K562 (cell line): ENCODE results near the gene DOK7. TPM values are rescaled to one million over a fixed set of nuclear protein-coding genes. Genes with fewer than 3 reads are reported as not detected.

Source experiments
- ATAC-seq: fragments of 200-7000 bp; cut with Tn5 transposase; 3 replicates; pipeline ENCODE4 v1.9.1; 2020; ENCODE audit warnings: moderate library complexity
- BruUV-seq: library from RNA; stranded (reverse); fragments of 400-500 nt; replicated peaks from 2 replicates; lab custom pipeline; 2021; lab: Mats Ljungman, UMichigan
- CTCF ChIA-PET: fragments of 300-600 bp; formaldehyde crosslinking; extraction: SDS; loops from one replicate; lab custom pipeline; 2021; ENCODE audit warnings: low intra/inter-chr PET ratio; lab: Yijun Ruan, JAX
- POLR2A ChIA-PET: fragments of 300-600, 350-650 bp; sonication (Branson Sonifier 250); formaldehyde crosslinking; extraction: SDS; loops from one replicate; lab custom pipeline; 2021; ENCODE audit warnings: antibody characterized with exemption, inconsistent platforms; lab: Yijun Ruan, JAX
- DNase-seq, 4 experiments: peaks; one replicate each; pipeline versions ENCODE4 v3.0.0 to v3.0.0-alpha.2; 2011 to 2018; ENCODE audit warnings: low spot score in 3 of 4, mixed read lengths in 3 of 4; ENCODE audit errors: extremely low read depth in 1 of 4
- FAIRE-seq: peaks from 2 replicates; lab custom pipeline; 2011; peaks lifted over from hg19 to GRCh38; lab: Jason Lieb, UNC
- H2AFZ ChIP-seq: 2 replicates; pipeline ENCODE4 v1.6.0; 2011; ENCODE audit warnings: low read depth, low read length, control low read depth, inconsistent platforms
- H3K27ac ChIP-seq: fragments of 200-600 bp; 3 replicates; pipeline ENCODE4 v1.8.0; 2011; ENCODE audit warnings: low read depth, mild to moderate bottlenecking, control low read depth, inconsistent platforms, low read length, moderate library complexity, mixed read lengths; ENCODE audit errors: extremely low read depth
- H3K27me3 ChIP-seq, 2 experiments: fragments of 300-600 bp in 1 of 2; 2 replicates in 1 of 2; 3 replicates in 1 of 2; pipeline versions ENCODE4 v1.6.0 to v1.8.0; 2011; ENCODE audit warnings: inconsistent platforms in 2 of 2, low read length in 2 of 2, mild to moderate bottlenecking in 1 of 2, mixed read lengths in 1 of 2, moderate library complexity in 1 of 2; ENCODE audit not compliant: control insufficient read depth in 2 of 2, insufficient read depth in 2 of 2
- H3K36me3 ChIP-seq: fragments of 300-600 bp; 3 replicates; pipeline ENCODE4 v1.8.0; 2011; ENCODE audit warnings: mild to moderate bottlenecking, low read length, inconsistent platforms; ENCODE audit not compliant: control insufficient read depth, insufficient read depth
- H3K4me1 ChIP-seq, 2 experiments: fragments of 200-600 bp in 1 of 2; replicated peaks in 1 of 2; 2 replicates in 1 of 2; 3 replicates in 1 of 2; pipeline versions ENCODE4 v1.5.1 to v1.8.0; 2011; ENCODE audit warnings: inconsistent platforms in 2 of 2, low read length in 2 of 2, mild to moderate bottlenecking in 1 of 2, mixed read lengths in 1 of 2, moderate library complexity in 1 of 2; ENCODE audit not compliant: control insufficient read depth in 2 of 2, insufficient read depth in 2 of 2
- H3K4me2 ChIP-seq: 2 replicates; pipeline ENCODE4 v1.6.1; 2011; ENCODE audit warnings: low read length, control low read depth, inconsistent platforms, mixed read lengths; ENCODE audit not compliant: insufficient read depth
- H3K4me3 ChIP-seq: fragments of 200-600 bp; sonication (generic), shearing (Covaris generic); 2 replicates; pipeline ENCODE4 v1.5.1; 2016; ENCODE audit warnings: control low read depth, inconsistent platforms
- H3K79me2 ChIP-seq: fragments of 200-600 bp; 3 replicates; pipeline ENCODE4 v1.8.0; 2011; ENCODE audit warnings: low read length, inconsistent platforms; ENCODE audit not compliant: control insufficient read depth, insufficient read depth
- H3K9ac ChIP-seq, 2 experiments: 2 replicates each; pipeline versions ENCODE4 v1.6.0 to v1.6.1; 2011; ENCODE audit warnings: low read depth in 2 of 2, low read length in 2 of 2, control low read depth in 1 of 2, inconsistent platforms in 1 of 2, mild to moderate bottlenecking in 1 of 2, mixed read lengths in 1 of 2; ENCODE audit not compliant: insufficient read depth in 1 of 2
- H3K9me1 ChIP-seq: one replicate; pipeline ENCODE4 v1.6.0; 2011; ENCODE audit warnings: inconsistent platforms, mild to moderate bottlenecking, low read length, moderate library complexity; ENCODE audit not compliant: control insufficient read depth, insufficient read depth
- H3K9me3 ChIP-seq: replicated peaks from 2 replicates; pipeline ENCODE4 v1.5.1; 2011; ENCODE audit warnings: low read depth, low read length, inconsistent platforms; ENCODE audit not compliant: control insufficient read depth, insufficient read depth
- H4K20me1 ChIP-seq: replicated peaks from 2 replicates; pipeline ENCODE4 v1.6.1; 2011; ENCODE audit warnings: low read length, inconsistent platforms, mixed read lengths; ENCODE audit not compliant: control insufficient read depth, insufficient read depth
- BMI1 ChIP-seq: fragments of 150-350 bp; IDR thresholded peaks from 2 replicates; pipeline ENCODE4 v1.6.1; 2014; ENCODE audit warnings: low read length
- GMEB1 ChIP-seq: fragments of 250-450 bp; sonication (Bioruptor Pico); IDR thresholded peaks from 2 replicates; pipeline ENCODE4 v1.4.0; 2020; ENCODE audit warnings: mild to moderate bottlenecking
- TARDBP ChIP-seq: fragments of 450-650 bp; IDR thresholded peaks from 2 replicates; pipeline ENCODE4 v1.6.1; 2016
- ZHX1 ChIP-seq: fragments of 150-350 bp; conservative IDR thresholded peaks from 2 replicates; pipeline ENCODE4 v1.6.1; 2014; ENCODE audit warnings: low read length
- ZNF512 ChIP-seq: IDR thresholded peaks from 2 replicates; pipeline ENCODE4 v1.6.1; 2016; ENCODE audit warnings: missing genetic modification characterization, missing compliant biosample characterization
- ZNF76 ChIP-seq: fragments of 250-450 bp; sonication (Bioruptor Pico); IDR thresholded peaks from 2 replicates; pipeline ENCODE4 v1.4.0; 2020; ENCODE audit warnings: mild to moderate bottlenecking, moderate library complexity, borderline replicate concordance
- ZSCAN29 ChIP-seq: fragments of 450-650 bp; IDR thresholded peaks from 2 replicates; pipeline ENCODE4 v1.6.1; 2017
- ZZZ3 ChIP-seq: fragments of 450-650 bp; IDR thresholded peaks from 2 replicates; pipeline ENCODE4 v1.6.1; 2016; ENCODE audit warnings: antibody characterized with exemption, mild to moderate bottlenecking, moderate library complexity
- WGBS: fragments of 100-300 bp; shearing (Covaris generic); methylation state at CpG from one replicate; pipeline ENCODE4 v1.1.6; 2016; ENCODE audit warnings: low coverage, mixed read lengths; ENCODE audit not compliant: insufficient coverage; ENCODE audit errors: missing lambda C conversion rate; 5-methylcytosine and 5-hydroxymethylcytosine counted together
- in situ Hi-C: fragments of 300-500 bp; cut with MboI; formaldehyde crosslinking; loops from 4 replicates; pipeline ENCODE4 v1.15.0; 2018; ENCODE audit warnings: inconsistent platforms, mixed read lengths
- intact Hi-C: fragments of 100-400 bp; cut with micrococcal nuclease; formaldehyde crosslinking; loops from 2 replicates; pipeline ENCODE4 v1.14.2; 2022
- polyA plus RNA-seq, 8 experiments: library from polyadenylated mRNA; depleted of rRNA in 4 of 8; stranded (reverse) in 5 of 8; unstranded in 3 of 8; fragments of >200 nt; fragmentation: Nextera tagmentation in 2 of 8; fragmentation: Illumina TruSeq in 1 of 8; extraction: Ambion mirVana in 2 of 8; extraction: Trizol in 1 of 8; gene quantifications; 2 replicates each; pipeline versions ENCODE4 v1.2.1 to v1.2.3, GENCODE V29; 2011 to 2014; ENCODE audit warnings: inconsistent platforms in 1 of 8, missing spikeins in 1 of 8
- total RNA-seq, 7 experiments: library from RNA; depleted of rRNA in 6 of 7; stranded (reverse); fragments of >200 nt in 6 of 7; fragmentation: Illumina TruSeq in 2 of 7; extraction: Trizol in 2 of 7; gene quantifications; 2 replicates each; pipeline versions ENCODE4 v1.2.1 to v1.2.3, GENCODE V29; 2011 to 2021; ENCODE audit warnings: low replicate concordance in 1 of 7

DOK7 gene
- total and polyA plus RNA-seq, 9 of the 15 experiments (the other 6 are each of a cell fraction or from before 2014, with no cell fraction given), result not detected

GRCh38 chr4:3450643-3451042 lies 12.5 kb upstream of the DOK7 start:
- no peak overlapping the region for H2AFZ ChIP-seq
- no peaks in the 10 kb centered on the region for H3K9me1 ChIP-seq
- intact Hi-C loops (no loop called here), in situ Hi-C loops (loop anchor here (5.0 kb wide), 1 partner anchor 108 kb away; no protein-coding TSS in a partner anchor)
- no peak for ATAC-seq
- H3K4me1 ChIP-seq, result peaks cover 0 to 41% of the 10 kb centered on the region in 2 experiments; a peak in 2 of 5 replicates
- no peak overlapping the region for H3K4me2 ChIP-seq
- no peak overlapping the region for H3K9ac ChIP-seq
- no TSS peak for BruUV-seq
- H3K27me3 ChIP-seq, result 0 out of 5 replicates have a peak, but pooled peaks cover 0 to 4% of the 10 kb centered on the region in 2 experiments
- POLR2A ChIA-PET, result no interaction called here
- 94% methylated on average over 2 of the region's 4 CpGs for WGBS
- no peaks in the 10 kb centered on the region for H3K36me3 ChIP-seq
- no peak for FAIRE-seq
- CTCF ChIA-PET, result no interaction called here
- 0 out of 2 replicates have a peak, but pooled peaks cover 3% of the 10 kb centered on the region for H4K20me1 ChIP-seq
- TF ChIP-seq ZNF512 (tag) (peak; percentile 74), ZNF76 (CRISPR knock-in tag) (no peak)
- H3K4me3 ChIP-seq, result no peak overlapping the region
- no peaks in the 10 kb centered on the region for H3K9me3 ChIP-seq
- H3K79me2 ChIP-seq, result no peaks in the 10 kb centered on the region
- no peak overlapping the region for H3K27ac ChIP-seq
- DNase-seq, result no peak

- Histone ChIP-seq H3K27me3 (peaks cover 0 to 10% of the 10 kb centered on the region in 2 experiments; a peak in 2 of 5 replicates), H3K27ac (no peak overlapping the region), H3K9ac (no peak overlapping the region), H3K9me3 (no peaks in the 10 kb centered on the region), H3K4me2 (no peak overlapping the region), H3K4me1 (peaks cover 0 to 28% of the 10 kb centered on the region in 2 experiments; a peak in 2 of 5 replicates), H4K20me1 (0 out of 2 replicates have a peak, but pooled peaks cover 3% of the 10 kb centered on the region), H3K79me2 (no peaks in the 10 kb centered on the region), H2AFZ (peak overlapping the region; percentile 92), H3K4me3 (no peak overlapping the region), H3K36me3 (no peaks in the 10 kb centered on the region), H3K9me1 (no peaks in the 10 kb centered on the region)
- 30% methylated on average over 3 of the region's 3 CpGs for WGBS
- ChIA-PET POLR2A (interaction anchor here (0.6 to 0.9 kb wide), 3 partner anchors 15 to 175 kb away, joined by 3 read pairs; no protein-coding TSS in a partner anchor), CTCF (no interaction called here)
- no peak for DNase-seq
- in situ Hi-C loops, result loop anchor here (5.0 kb wide), 1 partner anchor 110 kb away; no protein-coding TSS in a partner anchor
- intact Hi-C loops, result no loop called here
- no peak for FAIRE-seq
- ATAC-seq, result no peak
- no TSS peak for BruUV-seq
- no peak for TF ChIP-seq ZSCAN29
- TF ChIP-seq TARDBP, result no peak
- no peak for TF ChIP-seq ZHX1
- TF ChIP-seq ZZZ3, result no peak
- TF ChIP-seq GMEB1, result no peak
- no peak for TF ChIP-seq BMI1
These were observed 11.2 kb upstream of the DOK7 start for GRCh38 chr4:3451956-3452355.
